ENCODE results near the gene STARD10.
"Not testable (repeated sequence)": the region's sequence is repeated elsewhere in the genome, so short reads cannot be mapped to it uniquely, and the experiment has no call there.

The STARD10 gene

GRCh38 chr11:72806378-72806777, 12.5 kb upstream of the STARD10 start:
- not testable (repeated sequence) for DNase-seq

- no peak for DNase-seq
Measured at GRCh38 chr11:72805216-72805615, 11.4 kb upstream of the STARD10 start.

GRCh38 chr11:72802822-72803221, 9.0 kb upstream of the STARD10 start:
- DNase-seq, result no peak

DNA sequence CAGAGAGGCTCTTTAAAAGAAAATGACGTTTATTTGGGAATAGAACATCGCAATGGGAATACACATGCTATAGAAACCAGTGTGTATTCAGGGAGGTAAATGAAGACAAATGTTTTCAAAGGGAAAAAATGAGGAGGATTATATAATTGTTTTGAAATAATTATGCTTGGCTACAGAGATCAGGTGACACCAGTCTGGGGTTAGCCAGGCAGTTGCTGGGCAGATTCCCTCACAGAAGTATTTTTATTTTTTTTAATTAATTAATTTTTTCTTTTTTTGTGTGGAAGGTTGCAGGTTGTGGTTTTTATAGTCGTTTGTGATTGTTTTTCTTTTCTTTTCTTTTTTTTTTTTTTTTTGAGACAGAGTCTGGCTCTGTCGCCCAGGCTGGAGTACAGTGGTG, 5.6 kb upstream of the STARD10 start:
- no peak for DNase-seq

GRCh38 chr11:72798361-72798760, 4.5 kb upstream of the STARD10 start:
- DNase-seq, result no peak

GRCh38 chr11:72793076-72793424, 797 bp downstream of the STARD10 start:
- DNase-seq, result no peak

GRCh38 chr11:72792437-72793021, 1.3 kb downstream of the STARD10 start:
- DNase-seq, result no peak

DNA sequence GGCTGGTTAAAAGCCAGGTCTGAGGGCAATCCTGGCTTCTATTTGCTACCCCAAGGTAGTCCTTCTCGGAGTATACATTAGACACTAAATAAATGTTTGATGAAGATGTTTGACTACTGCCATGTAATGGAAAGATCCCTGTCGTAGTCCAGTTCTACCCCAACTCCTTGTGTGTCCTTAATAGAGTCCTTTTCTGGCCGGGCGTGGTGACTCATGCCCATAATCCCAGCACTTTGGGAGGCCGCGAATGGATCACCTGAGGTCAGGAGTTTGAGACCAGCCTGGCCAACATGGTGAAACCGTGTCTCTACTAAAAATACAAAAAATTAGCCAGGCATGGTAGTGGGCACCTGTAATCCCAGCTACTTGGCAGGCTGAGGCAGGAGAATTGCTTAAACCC, 2.6 kb downstream of the STARD10 start:
- not testable (repeated sequence) for DNase-seq

DNA sequence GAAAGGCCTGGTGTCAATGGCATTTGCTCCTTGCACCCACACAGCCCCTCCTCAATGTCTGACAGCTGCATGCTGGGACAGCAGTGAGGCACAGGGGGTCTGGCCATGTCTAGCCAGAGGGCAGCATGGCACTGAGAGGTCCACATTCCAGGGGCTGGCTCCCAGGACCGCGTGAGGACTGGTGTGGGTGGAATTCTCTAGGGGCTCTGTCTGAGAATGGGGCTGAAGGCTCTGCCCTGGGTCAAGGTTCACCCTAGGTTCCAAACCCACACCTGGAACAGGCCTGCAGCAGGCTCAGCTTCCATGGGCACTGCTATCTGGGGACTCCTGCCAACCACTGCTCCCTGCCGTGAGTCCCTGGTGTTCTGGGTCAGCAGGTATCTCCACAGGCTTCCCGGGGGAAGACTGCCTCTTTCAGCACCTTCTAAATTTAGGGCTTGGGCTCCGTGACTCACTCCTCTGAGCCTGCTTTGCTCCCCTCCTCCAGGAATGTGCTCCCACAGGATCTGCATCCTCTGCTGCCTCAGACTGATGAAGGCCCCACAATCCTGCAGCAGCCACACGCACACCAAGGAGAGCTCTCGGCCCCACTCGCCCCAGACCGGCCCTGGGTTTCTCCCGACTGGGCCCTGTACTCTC, 4.2 kb downstream of the STARD10 start:
- no peak for DNase-seq

DNA sequence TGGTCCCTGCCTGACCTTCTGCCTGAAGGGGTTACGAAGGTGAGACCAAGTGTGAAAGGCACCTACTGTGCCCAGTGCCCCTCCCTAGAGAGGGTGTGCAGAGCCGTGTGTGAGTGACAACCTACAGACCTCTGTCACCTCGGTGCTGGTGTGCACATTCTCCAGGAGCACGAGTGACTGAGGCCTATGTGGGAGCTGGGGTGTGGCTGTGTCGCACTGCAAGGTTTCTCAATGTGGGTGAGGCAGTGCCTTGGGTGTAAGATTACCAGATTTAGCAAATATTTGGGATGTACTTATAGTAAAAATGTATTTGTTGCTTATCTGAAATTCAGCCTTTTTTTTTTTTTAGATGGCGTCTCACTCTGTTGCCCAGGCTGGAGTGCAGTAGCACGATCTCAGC, 5.6 kb downstream of the STARD10 start:
- DNase-seq, result no peak

DNA sequence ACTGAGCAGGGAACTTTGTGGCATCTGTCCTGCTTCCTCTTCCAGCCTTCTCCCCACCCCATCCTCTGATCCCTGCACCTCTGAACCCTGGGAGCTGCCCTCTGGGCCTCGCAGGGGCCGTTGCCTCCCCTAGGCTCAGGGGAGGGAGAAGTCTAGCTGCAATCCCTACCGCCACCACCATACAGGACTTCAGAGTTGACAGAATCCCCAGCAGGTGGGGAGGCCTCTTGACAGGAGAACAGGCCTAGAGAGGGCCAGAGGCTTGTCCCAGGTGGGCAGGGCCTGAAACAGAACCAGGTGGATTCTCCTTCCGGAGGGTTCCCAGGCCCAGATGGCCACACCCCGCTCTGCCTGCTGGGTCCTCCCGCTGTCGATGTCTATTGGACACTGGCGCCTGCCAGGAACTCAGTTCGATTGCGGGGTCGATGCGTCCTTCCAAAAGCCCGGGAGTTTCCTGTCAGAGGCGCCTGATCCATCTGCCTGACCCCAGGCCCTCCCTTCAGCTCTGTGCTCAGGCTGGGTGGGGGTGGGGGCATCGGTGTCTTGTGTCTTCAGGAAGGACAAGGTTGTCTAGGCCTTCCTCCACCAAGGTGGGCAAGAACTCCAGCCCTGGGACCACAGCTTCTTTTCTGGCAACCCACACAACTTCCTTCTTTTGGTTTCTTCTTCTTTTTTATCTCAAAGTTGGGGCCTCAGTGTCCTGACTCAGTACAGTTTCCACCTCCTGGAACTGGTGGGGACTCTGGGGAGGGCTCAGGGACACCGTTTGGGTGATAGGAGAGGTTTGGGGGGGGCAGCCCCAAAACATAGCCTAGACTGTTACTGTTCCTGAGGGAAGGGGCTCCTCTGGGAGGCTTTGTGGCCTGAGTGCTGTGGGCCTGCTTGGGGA, 6.4 kb downstream of the STARD10 start:
- DNase-seq, result no peak

DNA sequence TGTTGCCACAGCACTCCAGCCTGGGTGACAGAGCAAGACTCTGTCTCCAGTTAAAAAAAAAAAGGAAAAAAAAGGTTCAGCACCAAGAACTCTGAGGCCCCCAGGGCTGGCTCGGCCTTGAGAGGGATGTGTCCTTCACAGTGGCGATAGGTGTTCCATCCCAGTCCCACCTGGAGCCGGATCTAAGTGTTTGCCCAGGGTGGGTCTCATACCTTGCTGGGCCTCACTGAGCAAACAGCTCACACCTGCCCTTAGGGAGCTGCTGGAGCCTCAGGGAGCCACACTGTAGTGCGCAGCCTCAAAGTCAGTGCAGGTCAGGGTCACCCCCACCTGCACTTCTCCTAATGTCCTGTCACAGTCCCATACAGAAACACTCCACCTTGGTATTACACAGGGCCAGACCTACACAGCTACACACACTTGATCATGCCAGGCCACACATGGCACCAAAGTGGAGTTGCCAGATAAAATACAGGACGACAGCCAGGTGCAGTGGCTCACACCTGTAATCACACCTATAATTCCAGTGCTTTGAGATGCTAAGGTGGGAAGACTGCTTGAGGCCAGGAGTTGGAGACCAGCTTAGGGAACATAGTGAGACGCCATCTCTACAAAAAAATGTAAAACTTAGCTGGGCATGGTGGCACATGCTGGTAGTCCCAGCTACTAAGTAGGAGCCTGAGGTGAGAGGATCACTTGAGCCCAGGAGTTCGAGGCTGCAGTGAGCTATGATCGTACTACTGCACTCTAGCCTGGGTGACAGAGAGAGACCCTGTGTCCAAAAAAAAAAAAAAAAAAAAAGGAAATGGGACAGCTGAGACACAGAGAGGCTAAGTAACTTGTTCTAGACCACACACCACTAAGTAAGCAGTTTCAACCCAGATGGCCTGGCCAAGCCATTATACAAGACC, 7.3 kb downstream of the STARD10 start:
- no peak for DNase-seq

GRCh38 chr11:72784662-72785061, 9.2 kb downstream of the STARD10 start:
- DNase-seq, result no peak

DNA sequence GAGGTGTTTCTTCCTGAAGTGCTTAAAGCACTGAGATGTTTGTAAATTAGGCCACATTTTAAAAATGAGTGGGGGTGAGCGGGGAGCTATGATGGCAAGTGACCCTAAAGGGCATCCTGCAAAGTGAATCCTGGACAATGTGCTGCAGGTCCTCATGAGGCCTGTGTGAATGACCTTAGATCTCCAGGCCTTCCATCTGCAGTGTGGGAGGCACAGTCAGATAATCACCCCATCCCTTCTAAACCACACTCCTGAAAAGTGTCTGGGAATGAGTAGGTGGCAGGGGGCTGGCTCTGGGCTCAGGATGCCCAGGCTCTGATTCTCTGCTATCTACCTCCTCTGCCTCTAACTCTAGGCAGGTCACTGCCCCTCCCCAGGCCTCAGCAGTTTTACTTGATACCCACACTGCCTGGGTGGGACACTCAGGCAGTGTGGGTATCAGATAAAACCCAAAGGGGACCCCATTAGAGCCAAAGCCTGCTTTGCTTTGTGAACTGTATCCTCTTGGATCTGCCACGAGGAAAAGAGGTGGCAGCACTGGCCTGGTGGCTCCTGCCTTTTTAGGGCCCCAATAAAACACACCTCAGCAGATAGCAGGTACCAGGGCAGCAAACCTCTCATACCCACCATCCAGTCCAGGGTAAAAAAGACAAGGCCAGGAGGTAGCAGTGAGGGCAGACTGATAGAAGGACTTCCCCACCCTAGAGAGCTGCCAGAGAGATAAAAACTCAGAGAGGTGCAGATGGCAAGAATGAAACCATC, 10.5 kb downstream of the STARD10 start:
- DNase-seq, result no peak

GRCh38 chr11:72782081-72782920, 11.5 kb downstream of the STARD10 start:
- DNase-seq, result peak in 1 of 6 experiments; percentile 65

- peak; percentile 35 to 73 (median 66) for DNase-seq
Measured at GRCh38 chr11:72781313-72782080, 12.3 kb downstream of the STARD10 start.

- no peak for DNase-seq
Measured at GRCh38 chr11:72781063-72781312, 12.9 kb downstream of the STARD10 start.

DNA sequence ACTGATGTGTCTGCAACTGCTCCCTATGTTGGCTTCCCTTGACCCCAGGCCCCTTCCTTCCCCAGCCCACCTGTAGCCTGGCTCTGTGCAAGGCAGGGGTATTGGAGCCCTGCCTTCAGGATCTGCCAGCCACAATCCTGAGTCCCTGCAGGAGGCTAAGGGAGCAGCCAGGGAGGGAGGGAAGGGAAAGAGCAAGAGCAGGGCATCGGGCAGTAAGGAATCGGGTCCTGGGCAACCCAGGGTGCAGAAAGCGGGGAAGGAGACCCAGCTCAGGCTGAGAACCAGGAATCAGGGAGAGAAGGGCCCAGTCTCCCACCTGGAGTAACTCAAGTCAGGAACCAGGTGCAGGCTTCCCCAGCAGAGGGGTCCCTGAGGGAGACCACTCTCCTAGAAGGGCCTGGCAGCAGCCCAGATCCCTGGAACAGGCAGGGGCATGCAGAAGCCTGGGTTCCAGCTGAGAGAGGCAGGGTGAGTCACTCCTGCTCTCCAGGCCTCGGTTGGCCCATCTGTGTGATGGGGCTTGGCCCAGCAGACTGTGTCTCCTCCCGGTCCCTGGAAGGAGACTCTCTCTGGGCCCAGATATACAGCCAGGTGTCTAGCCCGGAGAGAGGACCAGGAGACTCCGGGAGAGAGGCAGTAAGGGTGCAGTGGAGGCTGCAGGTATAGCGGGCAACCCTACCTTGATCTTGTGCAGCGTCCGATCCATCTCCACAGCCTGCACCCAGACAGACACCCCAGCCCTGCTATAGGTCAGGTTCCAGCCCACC, 13.4 kb downstream of the STARD10 start:
- peak in 1 of 6 experiments; percentile 16 for DNase-seq

DNA sequence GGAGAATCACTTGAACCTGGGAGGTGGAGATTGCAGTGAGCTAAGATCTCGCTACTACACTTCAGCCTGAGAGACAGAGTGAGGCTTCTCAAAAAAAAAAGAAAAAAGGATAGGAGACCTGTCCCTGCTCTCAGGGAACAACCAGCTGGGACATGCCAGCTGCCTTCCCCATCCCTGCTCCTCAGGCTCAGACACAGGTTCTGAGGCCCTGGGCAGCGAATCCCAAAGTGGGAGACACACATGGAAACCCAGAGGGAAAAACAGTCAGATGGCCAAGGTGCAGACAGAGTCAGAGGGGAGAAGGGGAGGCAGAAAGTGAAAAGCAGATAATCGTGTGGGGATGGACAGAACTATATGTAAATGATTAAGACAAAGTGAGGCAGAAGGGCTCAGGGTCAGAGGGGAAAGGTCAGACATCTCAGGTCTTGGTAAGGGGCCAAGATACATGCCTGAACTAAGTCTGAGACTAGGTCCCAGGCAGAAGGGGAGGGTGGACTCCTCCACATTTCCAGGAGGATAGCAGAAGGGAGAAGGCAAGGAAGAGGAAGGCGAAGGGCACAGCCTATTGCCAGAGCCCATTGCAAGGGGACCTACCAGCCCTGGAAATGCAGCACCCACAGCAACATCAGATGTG, 14.2 kb downstream of the STARD10 start:
- DNase-seq, result no peak
